CD4-positive, alpha-beta T cell treated with Interleukin-4 for 4 hours (primary cell): Measurements from ENCODE around the gene RNF220.

Experiments used
- DNase-seq: peaks from one replicate; pipeline ENCODE4 v3.0.0-alpha.2; 2020

The RNF220 gene

GRCh38 chr1:44524655-44525500 is 119.8 kb downstream of the RNF220 start:
- no peak for DNase-seq

- DNase-seq: no peak
These were observed 121.4 kb downstream of the RNF220 start for GRCh38 chr1:44526295-44527073.

- DNase-seq: no peak
These were observed 126.9 kb downstream of the RNF220 start for GRCh38 chr1:44531785-44532566.

- no peak for DNase-seq
These were observed 127.5 kb downstream of the RNF220 start for GRCh38 chr1:44532567-44532944.

- DNase-seq: no peak
These were observed 129.7 kb downstream of the RNF220 start for GRCh38 chr1:44534771-44535170.

GRCh38 chr1:44536357-44537209 is 131.5 kb downstream of the RNF220 start:
- no peak for DNase-seq

- DNase-seq: no peak
These were observed 132.5 kb downstream of the RNF220 start for GRCh38 chr1:44537538-44537937.

- DNase-seq: no peak
These were observed 132.9 kb downstream of the RNF220 start for GRCh38 chr1:44537956-44538355.

GRCh38 chr1:44539991-44540730 is 135.1 kb downstream of the RNF220 start:
- no peak for DNase-seq

GRCh38 chr1:44542420-44543063 is 137.5 kb downstream of the RNF220 start:
- no peak for DNase-seq

- no peak for DNase-seq
These were observed 138.1 kb downstream of the RNF220 start for GRCh38 chr1:44543064-44543744.

GRCh38 chr1:44543786-44544185 is 138.7 kb downstream of the RNF220 start:
- DNase-seq: no peak

- DNase-seq: no peak
These were observed 139.9 kb downstream of the RNF220 start for GRCh38 chr1:44544960-44545359.

- no peak for DNase-seq
These were observed 140.9 kb downstream of the RNF220 start for GRCh38 chr1:44545961-44546360.

GRCh38 chr1:44546403-44547053 is 141.5 kb downstream of the RNF220 start:
- no peak for DNase-seq

GRCh38 chr1:44547361-44547760 is 142.3 kb downstream of the RNF220 start:
- no peak for DNase-seq

GRCh38 chr1:44547837-44548236 is 142.8 kb downstream of the RNF220 start:
- DNase-seq: no peak

- DNase-seq: no peak
These were observed 144.5 kb downstream of the RNF220 start for GRCh38 chr1:44549510-44549909.

- DNase-seq: no peak
These were observed 148.2 kb downstream of the RNF220 start for GRCh38 chr1:44553127-44553758.
